Measurements from ENCODE around the gene HSPA12B.

The HSPA12B gene

GRCh38 chr20:3732327-3733118 lies at the start of gene HSPA12B:
Gene HSPA12B, plus strand, starts transcription at chr20:3732685. Its CDS starts 5,990 bp downstream, at chr20:3738675.
- no peak for DNase-seq (ENCODE audit: low spot score)

GRCh38 chr20:3685341-3685740 lies 47.1 kb upstream of the HSPA12B start:
- DNase-seq (ENCODE audit: low spot score) = no peak

GRCh38 chr20:3686421-3686820 lies 46.1 kb upstream of the HSPA12B start:
- DNase-seq (ENCODE audit: low spot score) = no peak

GRCh38 chr20:3686867-3687321 lies 45.6 kb upstream of the HSPA12B start:
- no peak for DNase-seq (ENCODE audit: low spot score)

- DNase-seq (ENCODE audit: low spot score) = no peak
Observed at GRCh38 chr20:3687655-3688054, 44.8 kb upstream of the HSPA12B start.

- DNase-seq (ENCODE audit: low spot score) = no peak
Observed at GRCh38 chr20:3689978-3690377, 42.5 kb upstream of the HSPA12B start.

- DNase-seq (ENCODE audit: low spot score) = no peak
Observed at GRCh38 chr20:3690413-3690812, 42.1 kb upstream of the HSPA12B start.

GRCh38 chr20:3691306-3691705 lies 41.2 kb upstream of the HSPA12B start:
- DNase-seq (ENCODE audit: low spot score) = no peak

GRCh38 chr20:3691897-3692296 lies 40.6 kb upstream of the HSPA12B start:
- no peak for DNase-seq (ENCODE audit: low spot score)

GRCh38 chr20:3692706-3693294 lies 39.7 kb upstream of the HSPA12B start:
- no peak for DNase-seq (ENCODE audit: low spot score)

- no peak for DNase-seq (ENCODE audit: low spot score)
Observed at GRCh38 chr20:3693376-3693775, 39.1 kb upstream of the HSPA12B start.

- DNase-seq (ENCODE audit: low spot score) = no peak
Observed at GRCh38 chr20:3694864-3695263, 37.6 kb upstream of the HSPA12B start.

GRCh38 chr20:3696200-3696599 lies 36.3 kb upstream of the HSPA12B start:
- no peak for DNase-seq (ENCODE audit: low spot score)

- DNase-seq (ENCODE audit: low spot score) = no peak
Observed at GRCh38 chr20:3696745-3697587, 35.5 kb upstream of the HSPA12B start.

- no peak for DNase-seq (ENCODE audit: low spot score)
Observed at GRCh38 chr20:3697588-3698305, 34.7 kb upstream of the HSPA12B start.

GRCh38 chr20:3698591-3699001 lies 33.9 kb upstream of the HSPA12B start:
- no peak for DNase-seq (ENCODE audit: low spot score)

GRCh38 chr20:3699037-3699436 lies 33.4 kb upstream of the HSPA12B start:
- DNase-seq (ENCODE audit: low spot score) = no peak

GRCh38 chr20:3701061-3701998 lies 31.2 kb upstream of the HSPA12B start:
- DNase-seq (ENCODE audit: low spot score) = no peak

- no peak for DNase-seq (ENCODE audit: low spot score)
Observed at GRCh38 chr20:3702611-3703391, 29.7 kb upstream of the HSPA12B start.

- no peak for DNase-seq (ENCODE audit: low spot score)
Observed at GRCh38 chr20:3704087-3704486, 28.4 kb upstream of the HSPA12B start.
